Measurements from ENCODE around the gene TTLL11.
"Not testable (repeated sequence)": the region's sequence is repeated elsewhere in the genome, so short reads cannot be mapped to it uniquely, and the experiment has no call there.

The TTLL11 gene

DNA sequence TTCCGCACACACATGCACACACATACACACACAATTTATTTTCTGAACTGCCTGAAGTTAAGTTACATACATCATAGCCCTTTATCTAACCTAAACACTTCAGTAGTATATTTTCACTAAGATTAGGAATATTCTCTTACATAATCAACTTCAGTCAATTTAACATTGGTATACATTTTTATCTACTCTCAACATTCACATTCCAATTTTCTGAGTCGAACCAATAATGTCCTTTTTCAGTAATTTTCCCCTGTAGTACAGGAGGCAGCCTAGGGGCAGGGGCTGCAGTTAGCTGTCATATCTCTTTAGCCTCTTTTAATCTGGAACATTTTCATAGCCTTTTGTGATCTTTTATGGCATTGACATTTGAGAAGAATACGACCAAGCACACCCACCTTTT lies 291.5 kb downstream of the TTLL11 start:
- DNase-seq: no peak
- in situ Hi-C loops (cut with MboI; ENCODE audit: low pct_unique_long_range_greater_than_20kb, low sequenced_read_pairs): no loop called here

- no peak for DNase-seq
- in situ Hi-C loops (cut with MboI; ENCODE audit: low pct_unique_long_range_greater_than_20kb, low sequenced_read_pairs): no loop called here
Observed at GRCh38 chr9:121800376-121800775, 292.7 kb downstream of the TTLL11 start.

DNA sequence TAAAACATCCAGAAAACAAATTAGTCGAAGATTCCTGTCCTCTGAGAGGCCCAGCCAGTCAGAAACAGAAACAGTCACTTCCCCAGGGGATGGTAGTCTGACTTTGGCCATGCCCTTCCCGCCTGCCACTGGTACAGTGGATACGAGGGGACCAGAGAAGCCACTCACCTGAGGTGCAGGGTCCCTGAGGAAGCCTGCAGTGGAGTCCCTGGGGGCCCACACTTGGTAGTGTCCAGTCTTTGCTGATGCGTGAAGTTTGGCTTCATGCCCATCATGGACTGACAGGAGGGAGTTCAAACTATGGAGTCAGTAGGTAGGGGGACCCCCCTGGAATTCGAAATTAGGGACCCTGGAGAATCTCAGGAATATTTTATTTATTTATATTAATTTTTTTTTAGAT lies 294.2 kb downstream of the TTLL11 start:
- no peak for DNase-seq
- in situ Hi-C loops (cut with MboI; ENCODE audit: low pct_unique_long_range_greater_than_20kb, low sequenced_read_pairs): no loop called here

DNA sequence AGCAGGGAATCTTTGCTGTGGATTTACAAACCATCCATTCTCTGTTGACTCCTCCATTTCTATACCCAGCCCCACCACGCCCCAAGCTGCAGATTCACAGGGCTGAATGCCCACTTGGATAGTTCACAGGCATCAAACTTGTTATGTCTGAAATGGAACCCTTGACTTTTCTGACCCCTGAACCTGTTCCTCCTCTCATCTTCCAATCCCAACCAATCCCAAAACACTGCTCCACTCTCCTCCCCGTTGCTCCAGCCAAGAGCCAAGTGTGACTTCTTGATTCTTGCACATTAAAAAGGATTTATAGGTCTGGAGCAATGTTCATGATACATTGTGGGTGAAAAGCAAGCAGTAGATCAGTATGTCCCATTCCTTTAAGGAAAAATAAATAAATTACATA lies 296.0 kb downstream of the TTLL11 start:
- in situ Hi-C loops (cut with MboI; ENCODE audit: low pct_unique_long_range_greater_than_20kb, low sequenced_read_pairs): no loop called here
- DNase-seq: no peak

- in situ Hi-C loops (cut with MboI; ENCODE audit: low pct_unique_long_range_greater_than_20kb, low sequenced_read_pairs): not testable (repeated sequence)
Observed at GRCh38 chr9:121794334-121794733, 298.8 kb downstream of the TTLL11 start.

DNA sequence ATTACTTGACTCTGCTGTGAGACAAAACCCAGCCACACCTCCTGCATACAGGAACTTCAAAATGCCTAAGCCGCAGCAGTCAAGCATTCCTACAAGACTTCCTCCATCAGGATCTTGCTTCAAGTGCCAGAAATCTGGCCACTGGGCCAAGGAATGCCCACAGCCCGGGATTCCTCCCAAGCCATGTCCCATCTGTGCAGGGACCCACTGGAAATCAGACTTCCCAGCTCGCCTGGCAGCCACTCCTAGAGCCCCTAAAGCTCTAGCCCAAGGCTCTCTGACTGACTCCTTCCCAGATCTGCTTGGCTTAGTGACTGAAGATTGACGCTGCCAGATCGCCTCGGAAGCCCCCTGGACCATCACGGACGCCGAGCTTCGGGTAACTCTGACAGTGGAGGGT lies 300.6 kb downstream of the TTLL11 start:
- DNase-seq; in situ Hi-C loops (cut with MboI; ENCODE audit: low pct_unique_long_range_greater_than_20kb, low sequenced_read_pairs): not testable (repeated sequence)

More at GRCh38 chr9:121794334-121794733, 298.8 kb downstream of the TTLL11 start:
- DNase-seq: not testable (repeated sequence)

DNA sequence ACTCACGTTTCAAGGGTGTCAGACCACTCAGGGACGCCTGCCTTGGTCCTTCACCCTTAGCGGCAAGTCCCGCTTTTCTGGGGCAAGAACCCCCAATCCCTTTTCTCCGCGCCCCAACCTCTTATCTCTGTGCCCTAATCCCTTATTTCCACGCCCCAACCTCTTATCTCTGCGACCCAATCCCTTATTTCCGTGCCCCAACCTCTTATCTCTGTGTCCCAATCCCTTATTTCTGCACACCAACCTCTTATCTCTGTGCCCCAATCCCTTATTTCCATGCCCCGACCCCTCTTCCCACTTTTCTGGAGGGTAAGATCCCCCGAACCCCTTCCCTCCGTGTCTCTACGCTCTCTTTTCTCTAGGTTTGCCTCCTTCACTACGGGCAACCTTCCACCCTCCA lies 302.3 kb downstream of the TTLL11 start:
- no peak for DNase-seq
- in situ Hi-C loops (cut with MboI; ENCODE audit: low pct_unique_long_range_greater_than_20kb, low sequenced_read_pairs): no loop called here

DNA sequence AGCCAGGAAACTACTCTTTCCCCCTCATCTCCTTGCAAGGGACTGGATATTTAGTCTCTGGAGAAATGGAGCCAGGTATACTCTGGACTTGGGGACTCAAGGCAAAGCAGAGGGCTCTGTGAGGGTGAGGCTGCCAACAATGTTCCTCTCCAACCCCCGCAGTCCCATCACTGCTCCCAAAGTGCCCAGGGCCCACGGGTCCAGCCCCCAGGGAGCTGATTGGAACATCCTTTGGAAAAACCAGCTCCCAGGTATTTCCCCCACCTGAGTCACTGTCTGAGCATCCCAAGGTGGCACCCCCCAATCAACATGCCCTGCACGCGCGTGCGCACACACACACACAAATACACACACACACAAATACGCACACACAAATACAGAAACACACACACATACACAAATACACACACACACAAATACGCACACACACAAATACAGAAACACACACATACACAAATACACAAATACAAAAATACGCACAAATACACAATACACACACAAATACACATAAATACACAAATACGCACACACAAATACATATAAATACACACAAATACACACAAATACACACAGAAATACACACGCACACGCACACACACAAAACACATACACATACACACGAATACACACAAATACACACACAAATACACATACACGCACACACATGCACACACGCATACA lies 304.3 kb downstream of the TTLL11 start:
- no peak for DNase-seq
- in situ Hi-C loops (cut with MboI; ENCODE audit: low pct_unique_long_range_greater_than_20kb, low sequenced_read_pairs): no loop called here

DNA sequence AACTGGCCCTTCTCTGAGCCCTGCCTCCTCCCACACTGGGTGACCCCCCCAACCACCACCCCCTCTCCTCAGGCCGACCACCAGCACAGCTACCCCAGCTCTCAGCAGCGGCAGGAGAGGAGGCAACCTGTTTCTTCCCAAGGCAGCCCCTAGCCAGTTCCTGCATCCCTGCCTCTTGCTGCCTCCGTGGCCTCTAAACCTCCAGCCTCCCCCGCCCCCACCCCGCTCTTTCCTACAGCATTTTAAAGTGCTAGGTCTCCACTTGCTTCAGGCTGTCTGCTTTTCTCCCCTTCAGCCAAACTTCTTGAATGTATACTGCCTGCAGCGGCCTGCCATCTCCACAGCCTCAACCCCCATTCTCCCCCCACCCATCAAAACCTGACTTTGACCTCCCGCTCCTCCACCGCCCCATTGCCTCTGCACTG lies 306.1 kb downstream of the TTLL11 start:
- in situ Hi-C loops (cut with MboI; ENCODE audit: low pct_unique_long_range_greater_than_20kb, low sequenced_read_pairs): no loop called here
- DNase-seq: no peak

DNA sequence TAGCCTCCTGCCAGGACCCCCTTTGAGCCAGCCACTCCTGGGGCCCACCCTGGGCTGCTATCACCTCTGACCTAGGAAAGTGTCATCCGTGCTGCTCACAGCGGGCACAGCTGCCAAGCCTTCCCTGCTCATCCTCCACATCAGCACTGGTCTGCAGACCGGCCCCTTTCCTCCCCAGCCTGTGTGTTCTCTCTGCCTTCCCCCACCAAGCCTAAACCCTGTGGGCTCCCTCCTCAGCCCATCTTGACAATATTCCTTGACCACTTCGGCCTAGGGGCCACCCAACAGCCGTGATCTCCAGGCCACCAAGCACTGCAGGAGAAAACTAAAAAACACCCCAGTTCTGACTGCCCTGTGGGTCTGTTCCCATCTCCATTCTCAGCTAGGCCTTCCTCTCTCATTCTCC lies 306.6 kb downstream of the TTLL11 start:
- DNase-seq: no peak
- in situ Hi-C loops (cut with MboI; ENCODE audit: low pct_unique_long_range_greater_than_20kb, low sequenced_read_pairs): no loop called here

DNA sequence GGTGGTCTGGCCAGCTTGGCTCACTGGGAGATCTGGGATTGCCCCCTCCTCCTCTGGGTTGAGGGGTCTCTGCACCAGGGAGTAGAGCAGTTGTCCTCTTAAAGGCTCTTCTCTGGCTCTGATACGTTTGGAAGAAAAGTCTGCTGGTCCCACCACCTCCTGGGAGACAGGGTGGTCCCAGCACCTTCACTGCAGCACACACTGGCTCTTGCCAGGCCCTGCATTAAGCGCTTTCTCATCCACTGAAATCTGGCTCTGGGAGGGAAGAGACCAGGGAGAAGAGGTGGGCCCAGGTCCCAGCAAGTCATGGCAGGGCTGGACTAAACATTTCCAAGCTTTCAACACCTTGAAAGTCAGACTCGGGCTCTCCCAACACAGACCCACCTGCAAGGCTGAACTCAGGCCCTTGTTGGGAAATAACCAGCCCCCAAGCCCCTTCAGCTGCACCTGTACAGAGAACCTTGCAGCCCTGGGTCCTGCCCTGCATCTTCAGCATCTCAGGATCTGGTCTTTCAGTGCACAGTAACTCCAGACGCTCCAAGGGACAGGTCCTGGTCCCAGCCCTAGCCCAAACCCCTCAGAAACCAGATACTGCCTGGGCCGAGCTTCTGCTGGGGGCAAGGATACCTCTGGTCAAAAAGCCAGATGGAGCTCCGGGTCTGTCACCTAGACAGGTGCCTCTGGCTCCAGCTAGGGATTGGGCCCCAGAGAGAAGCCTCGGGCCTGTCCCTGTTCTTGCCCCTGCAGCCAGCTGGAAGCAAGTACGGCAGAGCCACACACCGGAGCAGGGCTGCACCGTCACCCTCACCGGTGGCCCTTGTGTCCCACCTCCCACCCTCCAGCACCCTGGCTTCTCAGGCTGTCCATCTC lies 307.2 kb downstream of the TTLL11 start:
- in situ Hi-C loops (cut with MboI; ENCODE audit: low pct_unique_long_range_greater_than_20kb, low sequenced_read_pairs): no loop called here
- DNase-seq: no peak

GRCh38 chr9:121784731-121785411 lies 308.2 kb downstream of the TTLL11 start:
- no peak for DNase-seq
- in situ Hi-C loops (cut with MboI; ENCODE audit: low pct_unique_long_range_greater_than_20kb, low sequenced_read_pairs): no loop called here

- DNase-seq: peak; percentile 12
- in situ Hi-C loops (cut with MboI; ENCODE audit: low pct_unique_long_range_greater_than_20kb, low sequenced_read_pairs): no loop called here
Observed at GRCh38 chr9:121783521-121784507, 309.3 kb downstream of the TTLL11 start.

- in situ Hi-C loops (cut with MboI; ENCODE audit: low pct_unique_long_range_greater_than_20kb, low sequenced_read_pairs): no loop called here
- DNase-seq: no peak
Observed at GRCh38 chr9:121783111-121783510, 310.0 kb downstream of the TTLL11 start.

GRCh38 chr9:121782514-121783110 lies 310.5 kb downstream of the TTLL11 start:
- in situ Hi-C loops (cut with MboI; ENCODE audit: low pct_unique_long_range_greater_than_20kb, low sequenced_read_pairs): no loop called here
- no peak for DNase-seq

DNA sequence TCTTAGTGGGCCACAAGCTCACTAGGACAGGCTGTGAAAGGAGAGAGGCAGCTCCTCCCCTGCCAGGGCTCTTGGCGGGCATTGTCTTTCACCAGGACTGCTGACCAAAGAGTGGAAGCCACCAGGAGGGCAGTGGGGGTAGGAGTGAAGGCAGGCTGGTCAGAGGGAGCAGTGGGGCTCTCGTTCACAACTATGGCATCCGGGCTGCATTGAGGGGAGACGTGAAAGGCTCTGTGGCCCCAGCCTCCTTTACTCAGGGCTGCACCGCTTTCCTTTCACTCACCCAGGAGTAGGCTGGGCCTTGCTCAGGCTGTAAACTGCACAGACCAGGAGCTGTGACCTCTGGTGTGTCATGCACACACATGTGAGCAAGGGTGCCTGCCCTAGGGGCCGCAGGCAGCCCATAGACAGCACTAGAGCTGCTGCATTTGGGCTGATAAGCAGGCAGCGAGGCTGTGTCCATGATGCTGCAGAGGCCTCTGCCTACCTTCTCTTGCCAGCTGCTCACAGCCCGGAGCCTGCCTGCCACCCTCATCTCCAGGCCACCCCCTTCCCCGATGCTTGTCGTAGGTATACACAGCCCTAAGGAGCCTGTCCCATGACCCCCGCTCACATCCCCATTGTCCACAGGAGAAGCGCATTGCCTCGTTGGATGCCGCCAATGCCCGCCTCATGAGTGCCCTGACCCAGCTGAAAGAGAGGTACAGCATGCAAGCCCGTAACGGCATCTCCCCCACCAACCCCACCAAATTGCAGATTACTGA lies 311.2 kb downstream of the TTLL11 start:
- in situ Hi-C loops (cut with MboI; ENCODE audit: low pct_unique_long_range_greater_than_20kb, low sequenced_read_pairs): no loop called here
- no peak for DNase-seq

DNA sequence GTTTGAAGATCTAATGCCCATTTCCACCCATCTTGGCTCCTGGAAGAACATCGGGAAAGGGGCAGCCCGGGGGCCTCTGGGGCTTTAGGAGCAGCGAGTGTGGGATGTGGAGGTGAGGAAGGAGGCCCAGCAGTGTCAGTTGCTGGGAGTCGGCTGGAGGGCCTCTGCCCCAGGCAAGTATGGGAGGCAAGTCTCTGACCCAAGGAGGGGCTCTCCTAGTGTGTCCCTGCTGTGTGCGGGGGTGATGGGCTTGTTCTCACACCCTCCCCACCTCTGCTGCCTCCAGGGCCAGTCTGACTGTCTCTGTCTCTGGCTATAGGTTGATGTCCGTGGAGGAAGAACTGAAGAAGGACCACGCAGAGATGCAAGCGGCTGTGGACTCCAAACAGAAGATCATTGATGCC lies 312.0 kb downstream of the TTLL11 start:
- no peak for DNase-seq
- in situ Hi-C loops (cut with MboI; ENCODE audit: low pct_unique_long_range_greater_than_20kb, low sequenced_read_pairs): no loop called here
